SK-N-MC (cell line): ENCODE results near the gene MPC1L.

Experiments
- EZH2 ChIP-seq: fragments of 200-600 bp; sonication (generic); IDR thresholded peaks from one replicate; pipeline ENCODE4 v1.6.1; 2017; ENCODE audit warnings: antibody characterized with exemption
- POLR2AphosphoS5 ChIP-seq: IDR thresholded peaks from 2 replicates; pipeline ENCODE4 v1.6.1; 2012; ENCODE audit warnings: mild to moderate bottlenecking, low read depth, low read length, borderline replicate concordance

- no peak for TF ChIP-seq EZH2
- no peak for TF ChIP-seq POLR2AphosphoS5
Measured at GRCh38 chrX:40615976-40616375, 7.3 kb upstream of the MPC1L start.
